AG10803 (cell line): ENCODE data around the gene THOC1.

ENCODE experiments used
- DNase-seq: peaks from one replicate; pipeline ENCODE4 v3.0.0; 2010; ENCODE audit warnings: low read depth
- H3K4me3 ChIP-seq: 2 replicates; pipeline ENCODE4 v1.5.1; 2011; ENCODE audit warnings: mild to moderate bottlenecking, low read length, control low read depth
- CTCF ChIP-seq: conservative IDR thresholded peaks from 2 replicates; pipeline ENCODE4 v1.5.1; 2011; ENCODE audit warnings: mild to moderate bottlenecking, low read length, control low read depth, inconsistent platforms

Gene THOC1

GRCh38 chr18:260547-260946 lies 7.3 kb downstream of the THOC1 start:
- DNase-seq = no peak
- H3K4me3 ChIP-seq = no peak overlapping the region
- no peak for TF ChIP-seq CTCF

- DNase-seq = no peak
- no peak for TF ChIP-seq CTCF
- no peak overlapping the region for H3K4me3 ChIP-seq
Observed at GRCh38 chr18:255171-255570, 12.7 kb downstream of the THOC1 start.

GRCh38 chr18:253121-253520 lies 14.7 kb downstream of the THOC1 start:
- no peak overlapping the region for H3K4me3 ChIP-seq
- DNase-seq = no peak
- TF ChIP-seq CTCF = no peak

- H3K4me3 ChIP-seq = no peak overlapping the region
- no peak for DNase-seq
- no peak for TF ChIP-seq CTCF
Observed at GRCh38 chr18:251572-251971, 16.3 kb downstream of the THOC1 start.

GRCh38 chr18:250685-251084 lies 17.2 kb downstream of the THOC1 start:
- no peak for TF ChIP-seq CTCF
- peak; percentile 2 for DNase-seq
- no peak overlapping the region for H3K4me3 ChIP-seq

- TF ChIP-seq CTCF = no peak
- H3K4me3 ChIP-seq = no peak overlapping the region
- DNase-seq = no peak
Observed at GRCh38 chr18:248053-248452, 19.8 kb downstream of the THOC1 start.

- no peak for TF ChIP-seq CTCF
- no peak overlapping the region for H3K4me3 ChIP-seq
- DNase-seq = peak; percentile 23
Observed at GRCh38 chr18:245282-245847, 22.5 kb downstream of the THOC1 start.
